PC-9 (cell line): ENCODE data around the gene RBMS2.

Experiments used
- EZH2 ChIP-seq: fragments of 200-600 bp; sonication (generic); IDR thresholded peaks from 2 replicates; pipeline ENCODE4 v1.8.0; 2017; ENCODE audit warnings: antibody characterized with exemption, low read depth
- TF ChIP-seq, protein P1 (sequence below): fragments of 200-600 bp; sonication (generic); conservative IDR thresholded peaks from 2 replicates; pipeline ENCODE4 v1.6.1; 2017; ENCODE audit warnings: mixed run types, antibody characterized with exemption, mild to moderate bottlenecking, moderate library complexity

DNA sequence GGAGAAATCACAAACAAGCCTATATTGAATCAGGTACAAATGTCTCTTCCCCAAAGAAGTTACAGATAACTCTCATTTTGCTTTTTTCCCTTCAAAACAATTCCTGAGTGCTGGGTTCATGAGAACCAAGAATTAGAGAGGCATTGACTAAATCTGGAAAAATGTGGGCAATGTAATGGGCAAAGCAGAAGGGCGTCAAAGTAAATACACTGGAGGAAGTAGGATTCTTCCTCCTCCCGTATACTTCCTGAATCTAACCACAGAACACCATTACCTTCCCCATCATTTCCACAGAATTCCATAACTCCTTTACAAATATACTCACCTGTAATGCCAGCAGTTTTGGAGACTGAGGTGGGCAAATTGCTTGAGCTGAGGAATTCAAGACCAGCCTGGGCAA, 3.0 kb upstream of the RBMS2 start:
- TF ChIP-seq, protein P1, sequence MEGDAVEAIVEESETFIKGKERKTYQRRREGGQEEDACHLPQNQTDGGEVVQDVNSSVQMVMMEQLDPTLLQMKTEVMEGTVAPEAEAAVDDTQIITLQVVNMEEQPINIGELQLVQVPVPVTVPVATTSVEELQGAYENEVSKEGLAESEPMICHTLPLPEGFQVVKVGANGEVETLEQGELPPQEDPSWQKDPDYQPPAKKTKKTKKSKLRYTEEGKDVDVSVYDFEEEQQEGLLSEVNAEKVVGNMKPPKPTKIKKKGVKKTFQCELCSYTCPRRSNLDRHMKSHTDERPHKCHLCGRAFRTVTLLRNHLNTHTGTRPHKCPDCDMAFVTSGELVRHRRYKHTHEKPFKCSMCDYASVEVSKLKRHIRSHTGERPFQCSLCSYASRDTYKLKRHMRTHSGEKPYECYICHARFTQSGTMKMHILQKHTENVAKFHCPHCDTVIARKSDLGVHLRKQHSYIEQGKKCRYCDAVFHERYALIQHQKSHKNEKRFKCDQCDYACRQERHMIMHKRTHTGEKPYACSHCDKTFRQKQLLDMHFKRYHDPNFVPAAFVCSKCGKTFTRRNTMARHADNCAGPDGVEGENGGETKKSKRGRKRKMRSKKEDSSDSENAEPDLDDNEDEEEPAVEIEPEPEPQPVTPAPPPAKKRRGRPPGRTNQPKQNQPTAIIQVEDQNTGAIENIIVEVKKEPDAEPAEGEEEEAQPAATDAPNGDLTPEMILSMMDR, result no peak
- no peak for TF ChIP-seq EZH2
